ENCODE results near the gene DIPK1C.

Gene DIPK1C

DNA sequence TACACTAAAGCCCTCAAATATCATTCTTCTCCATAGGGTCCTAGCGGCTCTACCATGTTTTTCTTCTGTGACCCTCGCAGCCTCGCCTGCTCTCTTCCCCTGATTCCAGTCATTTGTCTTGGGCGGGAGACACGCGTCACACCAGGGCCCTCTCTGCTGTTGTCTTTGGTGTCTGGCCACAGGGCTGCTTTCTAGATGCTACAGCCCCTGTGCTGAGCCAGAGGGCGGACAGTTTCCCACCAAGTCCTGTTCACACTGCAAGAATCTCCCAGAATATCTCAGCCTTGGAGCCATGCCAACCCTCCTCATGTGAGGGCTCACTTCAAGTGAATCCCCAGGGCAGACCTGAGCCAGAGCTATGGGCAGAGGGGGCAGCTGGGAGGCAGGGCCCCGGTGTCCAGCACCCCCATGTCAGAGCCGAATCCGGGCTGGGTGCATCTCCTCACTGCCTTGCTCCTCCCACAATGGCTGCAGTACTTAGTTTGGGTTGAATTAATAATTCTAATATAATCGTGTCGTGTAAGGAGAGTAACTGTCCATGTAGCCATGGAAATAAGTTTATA is 42.1 kb downstream of the DIPK1C start:
- DNase-seq = no peak

DNA sequence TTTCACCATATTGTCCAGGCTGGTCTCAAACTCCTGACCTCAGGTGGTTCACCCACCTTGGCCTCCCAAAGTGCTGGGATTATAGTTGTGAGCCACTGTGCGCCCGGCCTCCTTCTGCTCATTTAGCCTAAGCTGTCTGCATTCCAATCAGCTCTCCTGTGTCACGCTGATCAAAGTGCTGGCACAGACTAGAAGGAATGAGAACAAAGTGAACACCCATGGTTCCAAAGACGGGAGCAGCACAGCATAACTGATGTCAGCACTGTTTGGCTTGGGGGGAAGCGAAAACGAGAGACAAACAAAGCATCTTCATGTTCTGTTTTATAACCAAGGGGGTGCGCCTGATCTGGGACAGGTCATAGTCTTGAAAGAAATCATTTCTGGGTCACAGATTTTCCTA is 43.3 kb downstream of the DIPK1C start:
- no peak for DNase-seq

DNA sequence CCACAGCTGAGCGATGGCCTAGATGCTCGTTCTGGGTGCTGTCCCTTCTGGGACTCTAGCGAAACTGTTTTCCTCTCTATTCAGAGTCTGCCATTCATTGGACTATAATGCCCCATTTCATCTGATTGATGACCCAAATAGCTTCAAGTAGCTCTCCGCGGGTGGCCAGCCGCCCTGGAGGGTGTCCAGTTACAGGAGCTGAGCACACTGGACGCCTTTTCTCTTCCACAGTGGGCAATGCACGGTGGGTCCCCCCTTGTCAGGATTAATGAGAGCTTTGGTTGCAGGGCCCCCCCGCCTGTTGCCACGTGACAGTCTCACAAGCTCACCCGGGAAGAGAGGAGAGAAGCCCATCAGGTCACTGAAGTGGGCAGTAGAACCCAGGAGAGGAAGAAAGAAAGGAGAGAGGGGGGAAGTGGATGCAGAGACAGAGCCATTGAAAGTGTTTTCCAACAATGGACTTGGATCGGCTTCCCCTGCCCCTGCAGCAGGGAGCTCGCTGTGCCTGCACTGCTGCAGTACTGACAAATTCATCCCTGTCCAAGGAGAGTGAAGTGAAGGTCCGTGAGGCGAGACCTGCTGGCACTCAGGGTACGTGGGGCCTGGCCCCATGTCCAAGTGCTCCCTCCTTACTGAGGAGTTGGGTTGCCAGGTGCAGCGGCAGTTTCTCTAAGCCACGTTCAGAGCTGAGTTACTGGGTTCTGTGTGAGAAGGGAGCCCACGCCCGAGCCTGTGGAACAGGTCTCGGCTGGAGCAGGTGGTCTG is 44.8 kb downstream of the DIPK1C start:
- DNase-seq = no peak

DNA sequence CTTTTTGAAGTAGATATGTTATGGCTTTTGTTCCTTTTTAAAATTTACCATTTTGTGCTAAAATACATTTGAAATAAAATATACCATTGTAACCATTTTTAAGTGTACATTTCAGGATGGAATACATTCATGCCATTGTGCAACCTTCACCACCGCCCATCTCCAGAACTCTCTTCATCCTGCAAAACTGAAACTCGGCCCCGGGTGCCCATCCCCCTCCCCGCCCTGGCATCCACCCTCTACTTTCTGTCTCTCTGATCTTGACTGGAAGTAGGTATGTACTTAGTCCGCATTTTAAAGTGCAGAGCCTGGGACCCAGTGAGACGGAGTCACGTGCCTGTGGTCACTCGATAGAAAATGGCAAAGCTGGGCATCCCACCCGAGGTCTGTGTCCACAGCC is 45.6 kb downstream of the DIPK1C start:
- no peak for DNase-seq

DNA sequence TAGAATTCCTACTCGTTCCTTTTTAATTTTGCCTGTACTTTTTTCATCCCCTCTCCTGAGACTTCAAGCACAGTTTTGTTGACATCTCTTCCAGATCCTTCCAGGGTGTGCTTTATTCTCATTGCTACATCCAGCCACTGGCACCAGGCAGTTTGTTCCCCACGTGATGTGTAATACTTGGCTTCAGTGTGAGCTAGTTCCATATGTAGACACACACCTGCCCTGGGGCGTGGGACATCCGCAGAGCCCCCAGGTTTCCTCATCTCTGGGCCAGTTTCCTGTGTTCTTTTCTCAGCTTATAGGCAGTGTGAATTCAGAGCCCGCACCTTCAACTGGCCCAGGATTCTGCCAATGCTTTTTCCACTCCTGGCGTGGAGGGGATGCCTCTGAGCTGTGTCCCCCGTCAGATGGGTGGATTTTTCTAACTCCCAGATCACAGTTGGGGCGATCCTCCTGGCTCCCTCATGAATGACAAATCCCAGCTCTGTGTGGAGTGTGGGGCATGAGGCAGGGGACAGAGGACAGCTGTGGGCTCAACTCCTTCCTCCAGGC is 46.6 kb downstream of the DIPK1C start:
- DNase-seq = no peak

DNA sequence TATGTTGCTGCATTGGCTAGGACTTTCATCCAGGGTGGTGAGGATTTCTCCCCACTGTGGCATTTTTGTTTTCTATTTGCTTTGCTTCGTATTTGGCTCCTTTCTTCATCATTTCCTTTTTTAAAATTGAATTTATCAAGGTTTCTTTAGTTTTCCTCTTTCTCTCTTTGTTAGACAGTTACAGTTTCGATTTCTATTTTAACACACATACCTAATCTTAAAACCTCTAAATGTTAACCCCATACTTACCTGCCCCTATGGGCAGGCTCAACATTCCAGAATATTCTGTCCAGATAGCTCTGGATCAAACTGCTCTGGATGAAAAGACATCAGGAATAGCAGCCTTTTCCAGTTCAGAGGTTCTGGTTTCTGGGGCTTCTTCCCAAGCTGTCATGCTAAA is 49.2 kb downstream of the DIPK1C start:
- no peak for DNase-seq

DNA sequence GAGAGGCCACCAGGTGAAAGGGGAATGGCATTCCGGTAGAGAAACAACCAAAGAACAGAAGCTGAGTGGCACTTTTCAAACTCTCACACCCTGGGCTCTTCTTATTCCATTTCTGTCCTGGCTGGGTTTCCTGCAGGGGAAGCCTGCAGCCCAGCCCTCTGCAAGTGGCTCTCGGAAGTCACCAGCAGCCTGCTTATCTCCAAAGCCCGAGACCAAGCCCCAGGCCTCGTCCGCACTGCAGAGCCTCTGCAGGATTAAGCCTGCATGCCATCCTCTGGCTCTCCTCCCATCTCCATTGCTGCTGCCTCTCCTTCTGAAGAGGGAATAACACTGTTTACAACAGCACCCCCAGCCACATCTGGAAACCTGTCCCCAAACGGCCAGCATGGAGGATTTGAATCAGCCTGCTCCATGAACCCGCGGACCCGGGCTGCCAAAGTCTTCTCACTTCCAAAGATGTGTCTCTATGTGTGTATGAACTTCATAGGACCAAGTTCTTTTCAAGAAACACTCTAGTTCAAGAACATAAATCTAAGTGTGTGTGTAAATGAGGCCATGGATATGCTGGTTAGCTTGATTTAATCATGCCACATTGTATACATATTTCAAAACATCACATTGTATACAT is 54.2 kb downstream of the DIPK1C start:
- no peak for DNase-seq

DNA sequence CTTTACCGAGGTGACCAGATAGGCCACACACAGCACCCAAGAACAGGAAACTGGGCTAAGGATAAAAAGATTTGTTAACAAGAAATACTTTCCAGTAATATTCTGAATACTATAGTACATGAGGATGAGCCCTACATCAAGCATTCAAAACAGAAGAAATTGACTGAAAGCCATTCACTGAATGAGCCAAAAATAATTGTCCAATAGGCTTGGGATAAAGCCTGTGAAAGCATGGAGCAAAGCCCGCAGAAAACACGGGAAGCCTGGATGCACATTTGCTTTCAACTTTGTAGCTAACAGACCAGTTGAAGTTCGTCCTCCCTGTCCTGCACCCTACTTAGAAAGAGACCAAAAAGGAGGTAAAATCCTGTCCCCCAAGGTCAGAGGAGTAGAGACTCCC is 56.3 kb downstream of the DIPK1C start:
- no peak for DNase-seq

DNA sequence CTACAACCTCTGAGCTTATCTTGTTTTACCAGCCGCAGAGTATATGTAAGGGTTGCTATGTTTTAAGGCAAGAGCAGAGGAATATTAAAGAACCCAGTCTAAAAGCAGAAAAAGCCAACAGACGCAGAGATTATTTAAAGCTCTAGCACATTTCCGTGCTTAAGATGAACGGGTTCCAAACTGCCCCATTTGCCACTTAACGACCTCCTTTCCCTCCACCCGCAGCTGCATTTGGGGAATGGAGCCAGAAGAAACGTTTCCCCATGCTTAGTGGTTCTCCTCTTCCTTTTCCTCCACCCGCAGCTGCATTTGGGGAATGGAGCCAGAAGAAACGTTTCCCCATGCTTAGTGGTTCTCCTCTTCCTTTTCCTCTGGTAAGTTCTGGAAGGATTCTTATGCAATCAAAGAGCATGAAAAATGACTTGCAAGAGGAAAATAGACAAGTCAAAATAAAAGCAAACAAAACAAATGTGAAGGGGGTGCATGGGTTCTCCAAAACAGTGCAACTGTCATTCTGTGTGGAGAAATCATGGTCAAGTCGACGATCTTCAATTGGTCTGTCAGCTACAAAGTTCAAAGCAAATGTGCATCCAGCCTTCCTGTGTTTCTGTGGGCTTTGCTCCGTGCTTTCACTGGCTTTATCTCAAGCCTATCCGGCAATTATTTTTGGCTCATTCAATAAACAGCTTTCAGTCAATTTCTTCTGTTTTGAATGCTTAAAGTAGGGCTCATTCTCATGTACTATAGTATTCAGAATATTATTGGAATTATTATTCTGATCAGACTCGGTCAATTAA is 57.8 kb downstream of the DIPK1C start:
- DNase-seq = no peak

DNA sequence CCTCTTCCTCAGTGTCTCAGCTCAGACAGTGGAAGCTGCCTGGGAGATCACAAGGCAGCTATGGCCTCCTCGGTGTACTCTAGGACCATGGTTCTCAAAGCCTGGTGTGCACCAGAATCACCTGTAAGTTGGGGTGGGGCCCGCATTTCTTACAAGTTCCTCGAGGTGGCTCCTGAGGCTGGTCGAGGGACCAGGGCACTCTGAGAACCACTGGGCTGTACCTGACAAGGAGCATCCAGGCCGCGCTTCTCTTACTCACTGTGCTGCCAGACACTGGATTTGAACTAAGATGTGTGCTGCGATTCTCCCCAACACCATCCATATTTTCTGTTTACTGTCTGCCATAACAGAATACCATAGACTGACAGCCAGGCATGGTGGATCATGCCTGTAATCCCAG is 59.5 kb downstream of the DIPK1C start:
- DNase-seq = no peak

DNA sequence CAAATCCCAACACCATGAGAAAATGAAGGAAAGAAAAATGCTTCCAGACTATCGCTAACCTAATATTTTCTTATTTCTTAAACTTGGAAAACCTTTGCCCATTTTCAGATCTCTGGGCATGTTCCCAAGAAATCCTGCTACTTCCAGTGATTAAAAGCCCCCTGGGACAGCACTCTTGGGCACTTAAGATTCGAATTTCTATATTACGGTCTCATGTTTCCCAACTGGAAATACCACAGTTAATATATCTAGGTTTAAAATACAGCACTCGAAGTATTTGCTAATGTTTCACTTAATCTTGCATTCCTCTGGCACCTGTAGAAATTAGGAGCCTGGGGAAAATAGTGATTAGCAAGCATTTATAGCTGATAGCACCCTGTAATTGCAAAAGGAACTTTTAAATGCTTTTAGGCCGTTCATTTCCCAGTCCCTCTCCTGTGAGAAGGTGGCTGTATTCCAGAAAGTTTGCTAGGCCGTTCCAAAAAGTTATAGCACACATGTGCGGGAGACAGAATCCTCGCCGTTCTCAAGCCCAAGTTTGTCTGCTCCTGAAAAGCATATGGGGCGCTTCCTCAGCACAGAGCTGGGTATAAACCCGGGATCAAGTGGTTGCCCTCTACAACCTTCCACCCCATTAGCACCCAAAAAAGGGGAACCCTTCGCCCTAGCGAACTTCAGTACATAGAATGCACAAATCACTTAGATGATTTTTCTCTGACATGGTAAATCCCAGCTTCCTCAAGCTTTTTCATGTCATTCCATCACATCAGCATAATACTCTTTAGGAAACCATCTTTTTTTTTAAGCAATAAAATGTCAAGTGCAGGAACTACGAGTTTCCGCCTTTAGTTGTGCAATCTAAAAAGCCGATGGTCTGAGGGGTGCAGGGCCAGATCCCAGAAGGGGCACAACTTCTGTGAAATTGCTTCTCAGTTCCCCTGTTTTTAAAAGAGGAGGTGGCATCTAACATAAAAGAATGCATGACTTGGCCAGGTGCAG is 60.6 kb downstream of the DIPK1C start:
- DNase-seq = no peak

DNA sequence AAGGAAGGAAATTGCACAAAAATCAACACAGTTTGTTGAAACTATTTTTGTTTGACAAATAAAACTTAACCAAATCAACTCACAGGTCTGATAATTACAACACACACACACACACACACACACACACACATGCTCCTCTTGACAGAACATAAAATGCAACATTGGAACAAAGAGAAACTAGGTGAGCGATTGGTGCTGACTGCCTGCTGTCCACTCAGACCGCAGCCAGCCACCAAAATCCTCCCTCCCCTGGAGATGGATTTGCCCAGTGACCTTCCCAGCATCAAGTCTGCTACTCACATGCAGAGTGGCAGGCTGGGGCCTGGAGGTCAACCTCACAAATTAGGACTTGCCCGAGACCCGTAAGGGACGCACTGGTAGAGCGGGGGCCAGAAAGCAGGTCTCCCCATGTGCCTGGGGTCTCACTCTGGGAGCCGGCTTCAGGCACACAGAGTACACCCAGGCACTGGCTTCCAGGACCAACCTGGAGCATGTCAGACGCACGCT is 61.4 kb downstream of the DIPK1C start:
- DNase-seq = no peak

DNA sequence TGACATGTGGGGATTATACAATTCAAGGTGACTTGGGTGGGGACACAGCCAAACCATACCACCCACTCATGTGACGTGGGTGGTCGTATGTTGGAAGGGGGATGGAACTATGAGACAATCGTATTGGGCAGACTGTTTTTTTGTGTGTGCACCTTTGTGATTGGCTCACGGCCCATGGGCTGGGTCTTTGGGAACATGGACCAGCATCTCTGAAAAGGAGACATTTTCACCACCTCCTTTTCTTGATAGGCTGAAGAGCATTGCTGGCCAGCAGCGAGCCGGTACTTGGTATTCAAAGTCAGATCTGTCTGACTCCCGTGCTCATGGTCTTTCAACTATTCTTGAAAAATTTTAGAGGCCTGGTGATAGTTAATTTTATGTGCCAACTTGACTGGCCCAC is 62.1 kb downstream of the DIPK1C start:
- DNase-seq = no peak

DNA sequence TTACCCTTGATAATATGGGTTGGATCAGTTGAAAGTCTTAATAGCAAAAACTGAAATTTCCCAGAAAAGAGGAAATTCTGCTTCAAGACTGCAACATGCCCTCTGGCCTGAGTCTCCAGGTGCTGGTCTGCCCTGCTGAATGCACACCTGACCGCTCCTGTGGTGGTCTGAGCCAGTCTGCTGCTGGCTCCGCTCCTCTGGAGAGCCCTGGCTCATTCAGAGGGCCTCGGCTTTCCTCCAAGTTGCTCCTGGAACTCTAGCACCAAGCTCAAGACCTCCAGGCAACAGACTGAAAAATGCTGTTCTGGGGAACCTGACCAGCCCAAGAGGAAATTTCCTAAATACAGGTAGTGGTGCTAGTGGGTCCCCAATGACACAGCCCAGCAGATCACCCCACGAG is 64.8 kb downstream of the DIPK1C start:
- DNase-seq = no peak

DNA sequence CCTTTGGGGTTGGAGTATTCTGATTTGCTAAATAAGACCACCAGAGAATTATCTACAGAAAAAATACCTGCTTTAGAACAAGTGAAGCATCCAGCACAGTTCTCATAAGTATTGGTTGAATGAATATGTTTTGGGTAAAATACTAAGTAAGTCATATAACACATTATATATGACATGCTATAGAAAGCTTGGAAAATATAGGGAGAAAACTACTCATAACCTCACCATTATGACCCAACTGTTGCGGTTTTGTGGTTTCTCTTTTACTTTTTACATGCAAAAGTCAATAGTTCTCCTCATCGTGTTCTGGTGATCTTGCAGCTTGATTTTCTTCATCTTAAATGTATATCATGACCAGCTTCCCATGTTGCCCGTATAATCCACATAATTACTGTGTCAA is 66.2 kb downstream of the DIPK1C start:
- DNase-seq = no peak

DNA sequence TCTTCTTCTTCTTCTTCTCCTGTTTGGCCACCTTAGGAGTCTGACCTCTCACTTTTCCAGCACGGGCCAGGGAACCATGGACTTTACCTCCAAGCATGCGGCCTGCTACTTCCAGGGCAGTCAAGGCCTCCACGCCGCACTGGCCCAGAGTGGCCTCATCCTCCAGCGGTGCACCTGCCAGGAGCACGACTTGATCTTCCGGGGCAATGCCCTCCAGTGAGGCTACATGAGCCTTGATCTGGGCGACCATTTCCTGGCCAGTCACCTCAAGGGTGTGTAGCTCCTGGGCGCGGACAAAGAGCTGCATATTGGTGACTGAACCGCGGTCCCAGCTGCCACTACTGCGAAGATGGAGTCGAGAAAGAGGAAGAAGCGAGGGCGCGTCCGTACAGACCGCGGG is 67.1 kb downstream of the DIPK1C start:
- no peak for DNase-seq

DNA sequence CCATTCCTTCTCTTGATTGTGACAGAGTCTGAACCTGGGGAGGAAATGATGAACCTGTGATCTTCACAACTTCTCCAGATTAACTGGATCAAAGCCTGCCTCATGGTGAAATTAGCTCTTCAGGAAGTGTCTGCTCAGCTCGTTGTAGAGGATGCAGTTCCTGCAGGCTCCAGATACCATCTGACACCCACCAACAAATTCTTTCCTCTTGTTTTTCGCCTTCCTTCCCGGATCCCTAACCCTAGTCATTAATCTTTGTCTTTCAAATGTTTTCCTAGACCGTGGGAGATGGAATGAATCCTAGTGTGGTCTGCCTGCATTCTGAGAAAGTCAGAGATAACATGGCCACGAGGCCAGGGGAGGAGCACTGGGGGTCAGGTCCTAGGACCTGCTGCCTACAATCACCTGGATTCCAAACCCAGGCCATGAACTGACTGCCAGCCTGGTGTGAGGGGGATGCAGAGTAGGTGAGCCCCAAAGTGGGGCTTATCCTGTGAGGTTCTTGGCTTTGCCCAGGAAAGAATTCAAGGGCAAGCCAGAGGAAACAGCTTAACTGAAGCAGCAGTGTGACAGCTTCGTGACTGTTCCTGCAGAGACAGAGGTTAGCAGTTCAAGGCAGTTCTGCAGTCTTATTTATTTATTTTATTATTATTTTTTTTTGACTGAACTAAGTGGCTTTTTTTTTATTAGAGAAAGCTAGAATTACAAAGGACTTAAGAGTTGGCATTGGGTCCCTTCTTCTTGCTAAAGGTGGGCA is 67.8 kb downstream of the DIPK1C start:
- no peak for DNase-seq

DNA sequence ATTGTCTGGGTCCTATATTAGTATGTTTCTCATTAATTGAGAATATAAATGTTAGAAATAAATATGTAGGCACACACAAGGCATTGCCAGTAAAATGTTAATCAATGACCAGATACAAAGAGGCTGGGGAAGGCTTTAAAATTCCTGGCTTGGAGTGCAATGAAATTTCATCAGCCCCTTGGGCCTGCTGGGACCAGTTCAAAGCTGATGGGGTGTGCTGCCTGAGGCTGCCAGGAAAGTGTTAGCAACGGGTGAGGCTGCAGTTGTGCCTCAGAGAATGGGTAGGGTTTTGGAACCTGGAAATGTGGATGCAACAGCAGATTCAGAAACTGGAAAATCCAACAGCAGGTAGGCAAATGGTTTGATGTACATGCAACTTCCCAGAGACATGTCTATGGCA is 68.9 kb downstream of the DIPK1C start:
- DNase-seq = no peak

DNA sequence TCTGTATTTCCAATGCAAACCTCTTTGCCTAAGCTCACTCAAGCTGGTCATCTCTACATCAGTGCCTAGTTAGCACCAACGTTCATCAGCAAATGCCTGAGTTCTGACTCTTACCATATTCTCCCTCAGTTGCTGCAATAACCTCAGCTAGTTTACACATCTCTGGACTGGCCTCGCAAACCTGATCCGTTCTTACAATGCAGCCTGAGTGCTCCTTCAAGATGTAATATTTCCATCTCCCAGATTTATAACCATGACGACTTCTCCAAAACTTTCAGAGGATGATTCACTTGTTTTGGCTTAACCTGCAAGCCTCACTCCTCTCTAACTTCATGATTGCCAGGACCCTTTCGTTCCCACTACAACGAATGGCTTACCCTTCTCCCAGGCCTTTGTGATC is 69.7 kb downstream of the DIPK1C start:
- DNase-seq = no peak
